Measurements from ENCODE around the gene SLC12A4. TPM values are rescaled to one million over a fixed set of nuclear protein-coding genes. Genes with fewer than 3 reads are reported as not detected.
A peak's percentile ranks its signal among the peaks of the same experiment; 100 is the strongest.
"Not testable (repeated sequence)": the region's sequence is repeated elsewhere in the genome, so short reads cannot be mapped to it uniquely, and the experiment has no call there.

The SLC12A4 gene
- total RNA-seq, 1 donor from 2014 or later: 36.0 TPM

- Mint-ChIP-seq H3K27me3 (ENCODE audit: low read depth) (no peaks in the 10 kb centered on the region), H3K36me3 (ENCODE audit: low read depth) (no peaks in the 10 kb centered on the region), H3K4me1 (no peaks in the 10 kb centered on the region), H3K4me3 (no peak overlapping the region), H3K9me3 (no peaks in the 10 kb centered on the region), H3K27ac (ENCODE audit: unreplicated experiment) (no peak overlapping the region)
- no peak for DNase-seq (ENCODE audit: low read depth, low spot score)
- no peak for TF ChIP-seq CTCF (conservative IDR thresholded peaks at IDR 0.05)
Measured at GRCh38 chr16:67996666-67997065, 28.2 kb upstream of the SLC12A4 start.

- H3K4me1 Mint-ChIP-seq: no peaks in the 10 kb centered on the region
- no peaks in the 10 kb centered on the region for H3K27me3 Mint-ChIP-seq (ENCODE audit: low read depth)
- TF ChIP-seq CTCF (conservative IDR thresholded peaks at IDR 0.05): no peak
- DNase-seq (ENCODE audit: low read depth, low spot score): no peak
- no peaks in the 10 kb centered on the region for H3K9me3 Mint-ChIP-seq
- H3K4me3 Mint-ChIP-seq: no peak overlapping the region
- H3K36me3 Mint-ChIP-seq (ENCODE audit: low read depth): no peaks in the 10 kb centered on the region
- no peak overlapping the region for H3K27ac Mint-ChIP-seq (ENCODE audit: unreplicated experiment)
Measured at GRCh38 chr16:67995423-67995822, 27.0 kb upstream of the SLC12A4 start.

- H3K27me3 Mint-ChIP-seq (ENCODE audit: low read depth); H3K36me3 Mint-ChIP-seq (ENCODE audit: low read depth): not testable (repeated sequence)
Measured at GRCh38 chr16:67994040-67994408, 25.6 kb upstream of the SLC12A4 start.

GRCh38 chr16:67993207-67994039 lies 25.0 kb upstream of the SLC12A4 start:
- peak; percentile 77 for DNase-seq (ENCODE audit: low read depth, low spot score)
- no peaks in the 10 kb centered on the region for H3K36me3 Mint-ChIP-seq (ENCODE audit: low read depth)
- H3K4me3 Mint-ChIP-seq: no peak overlapping the region

More at GRCh38 chr16:67994040-67994408, 25.6 kb upstream of the SLC12A4 start:
- H3K4me1 Mint-ChIP-seq; H3K9me3 Mint-ChIP-seq; H3K27ac Mint-ChIP-seq (ENCODE audit: unreplicated experiment); DNase-seq (ENCODE audit: low read depth, low spot score); H3K4me3 Mint-ChIP-seq: not testable (repeated sequence)

GRCh38 chr16:67992661-67993206 lies 24.3 kb upstream of the SLC12A4 start:
- Mint-ChIP-seq H3K4me3 (no peak overlapping the region), H3K27me3 (ENCODE audit: low read depth) (no peaks in the 10 kb centered on the region), H3K9me3 (no peaks in the 10 kb centered on the region), H3K36me3 (ENCODE audit: low read depth) (no peaks in the 10 kb centered on the region), H3K4me1 (no peaks in the 10 kb centered on the region), H3K27ac (ENCODE audit: unreplicated experiment) (no peak overlapping the region)
- TF ChIP-seq CTCF (conservative IDR thresholded peaks at IDR 0.05): no peak
- DNase-seq (ENCODE audit: low read depth, low spot score): no peak

More at GRCh38 chr16:67993207-67994039, 25.0 kb upstream of the SLC12A4 start:
- TF ChIP-seq CTCF (conservative IDR thresholded peaks at IDR 0.05): peak; percentile 100
- Mint-ChIP-seq H3K4me1 (no peaks in the 10 kb centered on the region), H3K27ac (ENCODE audit: unreplicated experiment) (no peak overlapping the region), H3K27me3 (ENCODE audit: low read depth) (no peaks in the 10 kb centered on the region), H3K9me3 (no peaks in the 10 kb centered on the region)

GRCh38 chr16:67990018-67990386 lies 21.6 kb upstream of the SLC12A4 start:
- DNase-seq (ENCODE audit: low read depth, low spot score): no peak
- no peaks in the 10 kb centered on the region for H3K36me3 Mint-ChIP-seq (ENCODE audit: low read depth)
- TF ChIP-seq CTCF (conservative IDR thresholded peaks at IDR 0.05): no peak
- no peaks in the 10 kb centered on the region for H3K9me3 Mint-ChIP-seq
- no peak overlapping the region for H3K4me3 Mint-ChIP-seq
- peaks cover 2% of the 10 kb centered on the region for H3K4me1 Mint-ChIP-seq
- H3K27ac Mint-ChIP-seq (ENCODE audit: unreplicated experiment): no peak overlapping the region
- no peaks in the 10 kb centered on the region for H3K27me3 Mint-ChIP-seq (ENCODE audit: low read depth)

All from neural crest cell (in vitro differentiated cells).